Naive B cell (primary cell): Measurements from ENCODE around the gene COL27A1. TPM values are rescaled to one million over a fixed set of nuclear protein-coding genes. Genes with fewer than 3 reads are reported as not detected.

ENCODE experiments used
- ATAC-seq, 2 donors: fragments of 150-1000 bp; cut with Tn5 transposase; 2 replicates each; pipeline ENCODE4 v1.10.0; 2021; ENCODE audit warnings: low read depth in 2 of 2, mild to moderate bottlenecking in 2 of 2, moderate library complexity in 2 of 2
- DNase-seq: peaks from one replicate; pipeline ENCODE4 v3.0.0; 2022
- H3K27ac Mint-ChIP-seq, 6 donors: one replicate each; pipeline ENCODE4 v1.8.0; 2020 to 2022; ENCODE audit warnings: mild to moderate bottlenecking in 6 of 6, mixed read lengths in 6 of 6, moderate library complexity in 5 of 6, inconsistent platforms in 2 of 6
- H3K27me3 Mint-ChIP-seq, 3 donors: one replicate each; pipeline ENCODE4 v1.8.0; 2021 to 2022; ENCODE audit warnings: mixed read lengths in 3 of 3, mild to moderate bottlenecking in 1 of 3
- H3K36me3 Mint-ChIP-seq, 2 donors: one replicate each; pipeline ENCODE4 v1.8.0; 2020 to 2022; ENCODE audit warnings: mixed read lengths in 2 of 2, inconsistent platforms in 1 of 2, mild to moderate bottlenecking in 1 of 2
- H3K4me1 Mint-ChIP-seq, 3 donors: one replicate each; pipeline ENCODE4 v1.8.0; 2020 to 2022; ENCODE audit warnings: mixed read lengths in 3 of 3, inconsistent platforms in 1 of 3, mild to moderate bottlenecking in 1 of 3, moderate library complexity in 1 of 3
- H3K4me3 Mint-ChIP-seq, 8 donors: one replicate each; pipeline ENCODE4 v1.8.0; 2020 to 2022; ENCODE audit warnings: mild to moderate bottlenecking in 8 of 8, mixed read lengths in 8 of 8, moderate library complexity in 8 of 8, inconsistent platforms in 2 of 8
- H3K9me3 Mint-ChIP-seq, 7 donors: one replicate each; pipeline ENCODE4 v1.8.0; 2020 to 2022; ENCODE audit warnings: mixed read lengths in 7 of 7, mild to moderate bottlenecking in 5 of 7, inconsistent platforms in 2 of 7, moderate library complexity in 1 of 7
- polyA plus RNA-seq, 6 donors: library from polyadenylated mRNA; unstranded; fragments of 300-500 nt; fragmentation: Illumina TruSeq; gene quantifications; one replicate each; pipeline ENCODE4 v1.2.3, GENCODE V29; 2021; ENCODE audit warnings: low read depth in 6 of 6

Gene COL27A1
- polyA plus RNA-seq, 6 donors from 2014 or later: 0.04 TPM; not detected in 5

DNA sequence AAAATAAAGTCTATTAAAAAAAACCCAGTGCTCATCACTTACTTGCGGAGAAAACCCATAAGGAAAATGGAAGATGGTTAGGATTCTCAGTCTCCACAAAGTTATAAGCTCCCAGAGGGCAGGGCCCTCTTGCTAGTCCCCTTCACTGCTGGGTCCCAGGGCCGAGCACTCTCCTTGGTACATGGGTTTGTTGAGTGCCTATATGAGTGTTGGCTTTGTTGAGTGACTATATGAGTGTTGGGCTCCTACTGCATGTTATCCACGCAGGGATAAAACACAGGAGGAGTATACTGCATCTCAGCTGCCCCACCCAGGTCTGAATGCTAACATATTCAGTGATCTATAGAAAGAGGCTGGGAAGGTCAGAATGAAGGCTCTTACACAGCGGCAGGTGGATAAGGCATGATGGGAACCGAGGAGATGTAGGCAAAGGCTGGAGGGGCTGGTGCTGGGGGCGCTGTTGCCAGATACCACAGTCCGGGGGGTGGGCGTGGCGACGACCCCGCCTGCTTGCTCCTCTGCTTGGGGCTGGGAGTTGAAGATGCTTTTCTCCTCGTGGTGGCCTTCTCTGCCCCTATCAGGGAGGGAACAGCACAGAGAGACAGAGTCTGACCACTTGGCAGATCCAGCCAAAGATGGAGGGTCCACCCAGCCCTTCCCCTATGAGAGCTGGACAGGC, 186.0 kb downstream of the COL27A1 start:
- H3K4me3 Mint-ChIP-seq: peak overlapping the region in 1 of 8 donors; percentile 6
- H3K9me3 Mint-ChIP-seq: no peaks in the 10 kb centered on the region
- peaks cover 21 to 33% (median 32%) of the 10 kb centered on the region in 3 donors for H3K4me1 Mint-ChIP-seq
- H3K27ac Mint-ChIP-seq: peak overlapping the region in 5 of 6 donors; percentile 69 to 85 (median 73)
- DNase-seq (no peak), ATAC-seq (no peak)
- H3K36me3 Mint-ChIP-seq: peaks cover 24 to 41% of the 10 kb centered on the region in 2 donors
- no peaks in the 10 kb centered on the region for H3K27me3 Mint-ChIP-seq

DNA sequence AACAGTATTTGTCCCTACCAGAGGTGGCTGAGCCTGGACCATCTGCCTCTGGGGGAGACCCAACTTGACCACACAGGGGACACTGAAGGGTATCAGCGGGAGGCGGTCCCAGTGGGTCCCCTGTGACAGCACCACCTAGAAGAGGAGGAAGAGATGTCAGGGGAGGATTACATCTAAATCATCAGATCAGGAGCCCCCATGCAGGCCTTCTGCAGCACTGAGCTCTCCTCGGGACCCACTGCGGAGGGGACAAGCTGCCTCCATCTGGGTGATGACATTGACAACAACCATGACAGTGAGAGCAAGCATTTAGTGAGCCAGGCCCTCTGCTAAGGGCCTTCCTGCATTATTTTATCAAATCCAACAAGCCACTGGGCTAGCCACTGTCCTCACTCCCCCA, 186.7 kb downstream of the COL27A1 start:
- H3K27me3 Mint-ChIP-seq: no peaks in the 10 kb centered on the region
- H3K4me3 Mint-ChIP-seq: no peak overlapping the region
- no peaks in the 10 kb centered on the region for H3K9me3 Mint-ChIP-seq
- ATAC-seq (no peak), DNase-seq (no peak)
- peaks cover 21 to 33% (median 32%) of the 10 kb centered on the region in 3 donors for H3K4me1 Mint-ChIP-seq
- H3K36me3 Mint-ChIP-seq: peaks cover 24 to 41% of the 10 kb centered on the region in 2 donors
- peak overlapping the region; percentile 22 to 85 (median 73) for H3K27ac Mint-ChIP-seq

DNA sequence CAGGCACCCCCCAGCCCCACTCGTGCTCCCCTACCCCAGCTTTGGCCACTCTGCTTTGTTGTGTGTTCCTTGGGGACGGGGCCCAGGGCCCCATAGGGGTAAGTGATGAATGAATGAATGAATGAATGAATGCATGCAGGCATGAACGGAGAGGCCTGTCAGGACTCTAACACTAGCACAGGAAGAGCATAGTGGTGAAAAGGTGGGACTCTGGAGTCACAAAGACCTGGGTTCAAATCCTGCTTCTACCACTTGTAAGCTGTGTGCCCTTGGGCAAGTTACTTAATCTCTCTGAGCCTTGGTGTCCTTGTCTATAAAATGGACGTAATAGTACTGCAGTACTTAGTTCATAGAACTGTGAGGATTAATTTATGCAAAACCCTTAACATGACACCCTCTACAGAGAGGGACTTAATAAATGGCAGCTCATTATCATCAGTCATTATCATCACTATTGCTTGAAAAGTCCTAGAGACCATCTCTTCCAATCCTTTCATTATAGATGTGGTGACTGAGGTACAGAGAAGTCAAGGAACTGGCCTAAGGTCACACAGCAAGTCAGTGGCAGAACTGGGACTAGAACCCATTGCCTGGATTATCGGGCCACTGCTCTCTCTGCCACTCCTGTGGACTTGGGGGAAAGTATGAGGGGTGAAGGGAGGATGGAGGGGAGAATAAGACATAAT, 187.6 kb downstream of the COL27A1 start:
- Mint-ChIP-seq H3K36me3 (peaks cover 24 to 41% of the 10 kb centered on the region in 2 donors), H3K4me1 (peaks cover 23 to 33% (median 29%) of the 10 kb centered on the region in 3 donors), H3K27ac (peak overlapping the region in 2 of 6 donors; percentile 47 to 90), H3K4me3 (no peak overlapping the region), H3K27me3 (no peaks in the 10 kb centered on the region), H3K9me3 (no peaks in the 10 kb centered on the region)
- DNase-seq: no peak
- no peak for ATAC-seq

DNA sequence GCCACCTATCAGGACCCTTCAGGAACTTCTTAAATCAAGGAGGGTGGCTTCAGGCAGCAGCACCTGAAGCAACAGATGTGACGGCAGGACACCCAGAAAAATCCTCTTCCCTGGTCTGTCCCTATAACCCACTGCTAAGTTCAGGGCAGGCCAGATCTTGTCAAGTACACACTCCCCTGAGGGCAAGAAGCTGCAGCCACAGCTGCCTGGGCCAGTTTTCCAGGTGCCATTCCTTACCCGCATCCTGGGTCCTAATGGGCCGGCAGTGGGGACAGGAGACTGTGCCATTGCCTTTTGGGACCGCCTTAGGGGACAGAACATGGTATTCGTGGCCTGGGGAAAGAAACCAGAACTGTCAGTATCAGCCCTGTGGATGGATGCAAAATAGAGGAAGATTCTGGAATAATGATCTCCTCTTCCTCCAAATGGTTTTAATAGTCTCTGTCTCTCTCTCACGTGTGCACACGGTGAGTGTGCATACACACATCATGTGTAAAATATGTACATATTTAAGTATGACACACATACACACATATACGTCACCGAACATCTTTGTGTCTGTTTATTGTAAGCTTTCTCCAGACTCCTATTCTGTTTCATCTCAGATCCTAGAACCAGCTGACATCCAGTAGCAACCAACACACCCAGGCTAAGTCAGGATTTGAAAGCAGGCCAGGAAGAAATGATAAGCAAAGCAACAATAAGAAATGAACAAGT, 188.3 kb downstream of the COL27A1 start:
- DNase-seq (no peak), ATAC-seq (no peak)
- no peaks in the 10 kb centered on the region for H3K27me3 Mint-ChIP-seq
- no peaks in the 10 kb centered on the region for H3K9me3 Mint-ChIP-seq
- H3K4me1 Mint-ChIP-seq: peaks cover 30 to 41% (median 33%) of the 10 kb centered on the region in 3 donors
- peak overlapping the region in 3 of 6 donors; percentile 47 to 90 (median 68) for H3K27ac Mint-ChIP-seq
- H3K4me3 Mint-ChIP-seq: no peak overlapping the region
- peaks cover 24 to 41% of the 10 kb centered on the region in 2 donors for H3K36me3 Mint-ChIP-seq

DNA sequence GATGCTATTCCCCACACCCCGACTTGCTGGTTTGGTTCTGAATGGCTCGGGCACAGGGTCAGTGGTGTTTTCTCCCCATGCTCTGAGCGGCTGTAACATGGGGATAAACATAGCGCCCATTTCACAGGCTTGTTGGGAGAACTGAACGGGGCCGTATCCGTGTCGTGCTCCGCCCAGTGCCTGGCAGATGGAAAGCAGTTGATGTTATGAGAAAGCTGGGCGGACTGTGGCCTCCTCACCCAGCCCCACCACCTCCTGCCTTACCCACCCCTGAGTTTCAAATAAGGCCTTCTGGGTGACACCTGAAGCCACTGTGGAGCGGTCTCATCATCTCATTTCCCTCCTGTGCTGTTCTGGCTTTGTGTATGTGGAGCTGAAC, 188.8 kb downstream of the COL27A1 start:
- no peak overlapping the region for H3K4me3 Mint-ChIP-seq
- ATAC-seq (no peak), DNase-seq (no peak)
- peaks cover 27 to 45% of the 10 kb centered on the region in 2 donors for H3K36me3 Mint-ChIP-seq
- no peaks in the 10 kb centered on the region for H3K9me3 Mint-ChIP-seq
- no peaks in the 10 kb centered on the region for H3K27me3 Mint-ChIP-seq
- H3K4me1 Mint-ChIP-seq: peaks cover 34 to 41% (median 38%) of the 10 kb centered on the region in 3 donors
- peak overlapping the region in 4 of 6 donors; percentile 56 to 83 (median 72) for H3K27ac Mint-ChIP-seq

GRCh38 chr9:114344692-114345091, 189.4 kb downstream of the COL27A1 start:
- peak overlapping the region in 3 of 6 donors; percentile 56 to 83 (median 68) for H3K27ac Mint-ChIP-seq

DNA sequence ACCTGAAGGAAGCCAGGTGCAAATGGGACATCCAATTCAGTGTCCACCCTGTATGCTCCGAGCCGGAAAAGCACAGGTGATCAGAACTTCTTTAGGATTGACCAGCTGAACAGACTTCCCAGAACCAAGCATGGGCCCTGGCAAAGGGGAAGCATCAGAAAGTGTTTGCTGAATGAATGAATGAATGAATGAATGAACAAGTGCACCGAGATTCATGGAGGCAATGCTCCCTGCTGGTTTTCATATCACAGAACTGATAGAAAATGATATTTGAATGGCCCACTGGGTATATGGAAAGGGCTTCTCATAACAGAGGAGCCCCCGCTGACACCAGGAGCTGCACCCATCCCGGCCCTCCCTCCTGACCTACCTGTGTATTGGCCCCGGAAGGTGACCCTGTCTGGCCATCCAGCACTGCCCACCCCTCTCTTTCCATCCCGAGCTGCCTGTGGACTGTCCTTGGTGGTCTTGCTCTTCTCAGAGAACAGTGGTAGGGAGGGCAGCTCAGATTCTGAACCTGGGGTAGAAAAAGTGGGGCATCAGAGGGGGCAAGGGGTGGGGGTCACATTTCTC, 190.2 kb downstream of the COL27A1 start:
- H3K27ac Mint-ChIP-seq: peak overlapping the region in 3 of 6 donors; percentile 47 to 85 (median 83)
- H3K4me3 Mint-ChIP-seq: no peak overlapping the region
- no peaks in the 10 kb centered on the region for H3K27me3 Mint-ChIP-seq
- ATAC-seq: no peak
- no peak for DNase-seq
- peaks cover 37 to 48% (median 46%) of the 10 kb centered on the region in 3 donors for H3K4me1 Mint-ChIP-seq
- peaks cover 40 to 53% of the 10 kb centered on the region in 2 donors for H3K36me3 Mint-ChIP-seq
- H3K9me3 Mint-ChIP-seq: no peaks in the 10 kb centered on the region

More at GRCh38 chr9:114344692-114345091, 189.4 kb downstream of the COL27A1 start:
- Mint-ChIP-seq H3K4me3 (no peak overlapping the region), H3K4me1 (peaks cover 34 to 43% (median 41%) of the 10 kb centered on the region in 3 donors), H3K36me3 (peaks cover 32 to 50% of the 10 kb centered on the region in 2 donors), H3K27me3 (no peaks in the 10 kb centered on the region), H3K9me3 (no peaks in the 10 kb centered on the region)
- DNase-seq (no peak), ATAC-seq (no peak)

DNA sequence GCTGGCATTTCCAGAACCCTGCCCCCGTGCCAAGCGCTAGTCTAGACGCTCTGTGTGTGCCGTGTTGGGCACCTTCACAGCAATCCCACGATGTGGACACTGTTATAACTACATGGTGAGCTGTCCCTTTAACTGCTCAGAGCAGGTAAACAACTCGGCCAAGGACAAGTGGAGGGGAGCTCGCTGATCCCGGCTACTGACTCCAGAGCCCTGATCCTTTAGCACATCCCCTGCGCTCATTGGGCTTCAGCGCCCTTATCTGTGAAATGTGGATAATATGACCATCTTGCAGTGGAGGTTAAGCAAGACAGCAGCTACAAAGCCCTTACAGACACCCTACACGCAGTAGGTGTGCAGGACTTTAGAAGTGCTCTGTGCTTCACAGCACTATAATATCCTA, 190.8 kb downstream of the COL27A1 start:
- ATAC-seq: no peak
- Mint-ChIP-seq H3K36me3 (peaks cover 39 to 50% of the 10 kb centered on the region in 2 donors), H3K4me3 (no peak overlapping the region), H3K9me3 (no peaks in the 10 kb centered on the region), H3K27me3 (no peaks in the 10 kb centered on the region), H3K4me1 (peaks cover 39 to 51% (median 50%) of the 10 kb centered on the region in 3 donors), H3K27ac (peak overlapping the region in 3 of 6 donors; percentile 41 to 53 (median 42))
- DNase-seq: no peak

GRCh38 chr9:114347675-114348074, 192.3 kb downstream of the COL27A1 start:
- no peaks in the 10 kb centered on the region for H3K9me3 Mint-ChIP-seq
- H3K36me3 Mint-ChIP-seq: peaks cover 30 to 42% of the 10 kb centered on the region in 2 donors
- ATAC-seq (no peak), DNase-seq (no peak)
- peaks cover 39 to 46% (median 42%) of the 10 kb centered on the region in 3 donors for H3K4me1 Mint-ChIP-seq
- no peaks in the 10 kb centered on the region for H3K27me3 Mint-ChIP-seq
- peak overlapping the region in 3 of 6 donors; percentile 85 to 95 (median 88) for H3K27ac Mint-ChIP-seq
- no peak overlapping the region for H3K4me3 Mint-ChIP-seq

DNA sequence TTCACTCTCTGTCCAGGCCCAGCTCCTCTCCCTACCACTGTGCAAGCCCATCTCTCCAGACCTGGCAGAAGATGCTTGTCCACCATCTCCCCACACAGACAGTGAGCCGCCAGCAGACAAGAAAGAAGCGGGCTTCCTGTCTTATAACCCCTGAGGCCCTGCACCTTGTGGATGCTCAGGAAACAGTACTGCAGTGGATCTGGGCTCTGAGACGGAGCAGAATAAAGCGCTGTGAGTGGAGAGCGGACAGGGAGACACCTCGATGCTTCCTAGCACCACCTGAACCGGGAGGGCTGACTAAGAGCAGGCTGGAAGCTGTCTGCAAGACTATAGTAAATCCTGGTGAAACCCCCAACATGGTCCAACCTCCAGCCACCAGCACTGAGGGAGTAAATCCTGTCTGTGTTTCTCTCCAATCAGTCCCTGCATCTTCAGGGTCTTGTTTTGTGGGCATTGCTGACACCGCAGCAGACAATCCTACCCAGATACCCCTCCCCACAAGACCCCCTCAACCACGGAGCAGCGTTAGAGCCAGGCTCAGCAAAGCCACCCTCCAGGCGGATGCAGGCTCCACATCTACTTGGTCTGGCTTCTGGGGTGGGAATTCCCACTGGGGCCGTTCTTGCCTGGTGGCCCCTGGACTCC, 193.0 kb downstream of the COL27A1 start:
- DNase-seq (no peak), ATAC-seq (no peak)
- peak overlapping the region; percentile 85 to 97 (median 93) for H3K27ac Mint-ChIP-seq
- H3K36me3 Mint-ChIP-seq: peaks cover 26 to 36% of the 10 kb centered on the region in 2 donors
- H3K27me3 Mint-ChIP-seq: no peaks in the 10 kb centered on the region
- peaks cover 37 to 46% (median 39%) of the 10 kb centered on the region in 3 donors for H3K4me1 Mint-ChIP-seq
- H3K4me3 Mint-ChIP-seq: peak overlapping the region in 6 of 8 donors; percentile 0 to 75 (median 60)
- H3K9me3 Mint-ChIP-seq: no peaks in the 10 kb centered on the region

- no peaks in the 10 kb centered on the region for H3K9me3 Mint-ChIP-seq
- H3K4me1 Mint-ChIP-seq: peaks cover 31 to 42% (median 39%) of the 10 kb centered on the region in 3 donors
- peak overlapping the region; percentile 0 to 84 (median 64) for H3K4me3 Mint-ChIP-seq
- no peaks in the 10 kb centered on the region for H3K27me3 Mint-ChIP-seq
- DNase-seq (peak; percentile 81), ATAC-seq (peak; percentile 93 to 95)
- peak overlapping the region; percentile 85 to 97 (median 93) for H3K27ac Mint-ChIP-seq
- peaks cover 22 to 30% of the 10 kb centered on the region in 2 donors for H3K36me3 Mint-ChIP-seq
These were observed 193.7 kb downstream of the COL27A1 start for GRCh38 chr9:114348906-114349482.

DNA sequence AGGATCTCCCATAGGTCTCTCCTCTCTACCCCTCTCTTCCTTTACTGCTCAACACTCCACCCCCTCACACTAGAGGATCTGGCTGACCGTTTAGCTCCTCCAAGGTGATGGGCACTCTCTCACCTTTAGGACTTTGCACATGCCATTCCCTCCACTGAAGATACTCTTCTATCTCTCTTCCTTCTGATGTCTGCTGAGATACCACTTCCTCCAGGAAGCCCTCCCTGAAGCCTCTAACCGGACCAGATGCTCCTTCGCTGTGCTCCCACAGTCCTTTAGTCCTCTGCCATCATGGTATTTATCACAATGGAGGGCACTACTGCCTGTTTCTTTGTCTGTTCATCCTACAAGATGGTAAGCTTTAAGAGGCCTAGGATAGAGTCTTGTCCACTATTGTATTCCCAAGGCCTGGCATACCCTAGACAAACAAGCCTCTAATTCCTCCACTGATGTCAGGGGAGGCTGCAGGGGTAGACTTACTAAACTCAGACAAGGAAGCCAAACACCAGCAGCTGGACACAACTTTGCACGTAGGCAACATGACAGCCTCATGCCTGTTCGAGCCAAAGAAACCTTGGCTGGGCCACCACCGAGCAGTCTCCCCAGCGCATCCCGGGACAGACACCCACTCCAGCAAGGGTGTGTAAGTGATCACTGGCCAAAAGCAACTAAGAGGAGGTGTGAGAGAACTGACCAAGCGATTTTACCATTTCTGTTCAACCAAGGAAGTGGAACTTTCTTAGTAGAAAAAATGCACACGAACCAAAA, 194.6 kb downstream of the COL27A1 start:
- ATAC-seq (no peak), DNase-seq (no peak)
- peaks cover 31 to 39% (median 35%) of the 10 kb centered on the region in 3 donors for H3K4me1 Mint-ChIP-seq
- peak overlapping the region; percentile 85 to 97 (median 93) for H3K27ac Mint-ChIP-seq
- H3K27me3 Mint-ChIP-seq: no peaks in the 10 kb centered on the region
- peaks cover 16 to 21% of the 10 kb centered on the region in 2 donors for H3K36me3 Mint-ChIP-seq
- H3K4me3 Mint-ChIP-seq: peak overlapping the region in 7 of 8 donors; percentile 53 to 84 (median 65)
- no peaks in the 10 kb centered on the region for H3K9me3 Mint-ChIP-seq
